Measurements from ENCODE around the gene UQCC5.

UQCC5 gene

DNA sequence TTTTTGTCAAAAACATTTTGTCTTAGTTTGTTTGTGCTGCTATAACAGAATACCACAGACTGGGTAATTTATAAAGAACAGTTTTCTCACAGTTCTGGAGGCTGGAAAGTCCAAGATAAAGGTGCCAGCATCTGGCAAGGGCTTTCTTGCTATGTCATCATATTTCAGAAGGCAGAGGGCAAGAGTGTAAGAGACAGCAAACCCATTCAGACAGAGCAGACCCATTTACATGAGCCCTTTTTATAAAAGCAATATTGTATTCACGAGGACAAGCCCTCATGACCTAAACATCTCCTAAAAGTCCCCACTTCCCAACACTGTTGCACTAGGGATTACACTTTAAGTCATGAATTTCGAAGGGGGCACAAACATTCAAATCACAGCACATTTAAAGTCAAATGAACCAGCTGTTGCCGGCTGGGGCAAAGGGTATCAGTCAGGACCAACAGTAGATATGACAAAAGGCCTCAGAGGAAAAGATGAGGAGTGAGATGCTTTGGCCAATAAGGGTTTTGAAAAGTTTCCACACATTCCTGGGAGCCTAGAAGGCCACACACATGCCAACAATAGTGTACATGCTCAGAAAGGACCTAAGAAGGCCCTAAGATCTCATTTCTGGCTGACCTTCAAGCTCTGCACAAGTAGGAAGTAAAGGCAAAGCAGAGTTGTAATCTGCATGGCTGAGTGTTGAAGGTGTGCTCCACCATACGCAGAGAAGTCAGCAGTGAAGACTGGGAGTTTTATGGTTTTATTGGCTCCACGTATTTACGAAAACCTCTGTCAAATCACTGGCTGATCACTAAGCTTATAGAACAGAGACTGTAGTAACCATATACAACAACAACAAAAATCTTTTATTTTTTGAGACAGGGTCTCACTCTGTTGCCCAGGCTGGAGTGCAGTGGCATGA lies 37.9 kb downstream of the UQCC5 start:
- Histone ChIP-seq H3K27ac (peak overlapping the region; percentile 2; the same call in 1 of the 2 replicates), H2AFZ (ENCODE audit: low read depth) (no peak overlapping the region), H3K4me1 (ENCODE audit: low read depth, poor library complexity, severe bottlenecking) (peaks cover 10% of the 10 kb centered on the region), H4K20me1 (ENCODE audit: insufficient read depth) (no peaks in the 10 kb centered on the region), H3K9ac (no peak overlapping the region), H3K4me3 (IDR thresholded peaks at IDR 0.05; ENCODE audit: insufficient read depth, low read depth, low read length) (no peak overlapping the region), H3K27me3 (ENCODE audit: insufficient read depth, low read depth) (no peaks in the 10 kb centered on the region), H3K79me2 (ENCODE audit: insufficient read depth, low read depth) (no peaks in the 10 kb centered on the region), H3K36me3 (ENCODE audit: insufficient read depth) (no peaks in the 10 kb centered on the region), H3K4me2 (no peak overlapping the region; the same call in 1 of the 2 replicates)
- TF ChIP-seq, protein P1, sequence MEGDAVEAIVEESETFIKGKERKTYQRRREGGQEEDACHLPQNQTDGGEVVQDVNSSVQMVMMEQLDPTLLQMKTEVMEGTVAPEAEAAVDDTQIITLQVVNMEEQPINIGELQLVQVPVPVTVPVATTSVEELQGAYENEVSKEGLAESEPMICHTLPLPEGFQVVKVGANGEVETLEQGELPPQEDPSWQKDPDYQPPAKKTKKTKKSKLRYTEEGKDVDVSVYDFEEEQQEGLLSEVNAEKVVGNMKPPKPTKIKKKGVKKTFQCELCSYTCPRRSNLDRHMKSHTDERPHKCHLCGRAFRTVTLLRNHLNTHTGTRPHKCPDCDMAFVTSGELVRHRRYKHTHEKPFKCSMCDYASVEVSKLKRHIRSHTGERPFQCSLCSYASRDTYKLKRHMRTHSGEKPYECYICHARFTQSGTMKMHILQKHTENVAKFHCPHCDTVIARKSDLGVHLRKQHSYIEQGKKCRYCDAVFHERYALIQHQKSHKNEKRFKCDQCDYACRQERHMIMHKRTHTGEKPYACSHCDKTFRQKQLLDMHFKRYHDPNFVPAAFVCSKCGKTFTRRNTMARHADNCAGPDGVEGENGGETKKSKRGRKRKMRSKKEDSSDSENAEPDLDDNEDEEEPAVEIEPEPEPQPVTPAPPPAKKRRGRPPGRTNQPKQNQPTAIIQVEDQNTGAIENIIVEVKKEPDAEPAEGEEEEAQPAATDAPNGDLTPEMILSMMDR (conservative IDR thresholded peaks at IDR 0.05; ENCODE audit: low read depth, low read length): no peak
